Measurements from ENCODE around the gene SERTAD3. TPM values are rescaled to one million over a fixed set of nuclear protein-coding genes. Genes with fewer than 3 reads are reported as not detected.

SERTAD3 gene
- total and polyA plus RNA-seq, 2 donors (not counting 3 experiments of a cell fraction or from before 2014, with no cell fraction given) = 13.3 to 29.9 TPM

DNA sequence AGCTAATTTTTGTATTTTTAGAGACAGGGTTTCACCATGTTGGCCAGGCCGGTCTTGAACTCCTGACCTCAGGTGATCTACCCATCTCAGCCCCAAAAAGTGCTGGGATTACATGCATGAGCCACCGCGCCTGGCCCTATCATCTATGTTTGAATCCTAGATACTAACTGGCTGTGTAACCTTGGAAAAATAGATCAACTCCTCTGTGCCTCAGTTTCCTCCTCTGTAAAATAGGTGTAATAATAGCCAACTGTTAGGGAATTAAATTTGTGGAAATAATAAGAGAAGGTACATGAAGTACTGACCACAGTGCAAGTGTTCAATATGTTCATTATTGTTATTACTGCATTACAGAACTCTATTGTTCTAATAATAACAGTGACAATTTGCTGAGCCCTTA is 27.0 kb upstream of the SERTAD3 start:
- no TSS peak for BruUV-seq (replicated peaks)
- Histone ChIP-seq H4K20me1 (replicated peaks; ENCODE audit: control insufficient read depth, extremely low read depth, insufficient read depth, low read length) (no peaks in the 10 kb centered on the region), H3K9me3 (replicated peaks; ENCODE audit: control insufficient read depth, insufficient read depth, low read length) (no peaks in the 10 kb centered on the region), H3K4me1 (ENCODE audit: control insufficient read depth, extremely low read depth, insufficient read depth, low read length) (peaks cover 6% of the 10 kb centered on the region), H3K9me1 (replicated peaks; ENCODE audit: control insufficient read depth, extremely low read depth, insufficient read depth, low read length) (no peaks in the 10 kb centered on the region), H3K79me2 (ENCODE audit: control insufficient read depth, insufficient read depth, low read length) (no peaks in the 10 kb centered on the region), H2AFZ (ENCODE audit: low read depth, low read length) (no peak overlapping the region), H3K36me3 (ENCODE audit: control insufficient read depth in 2 of 2, extremely low read depth in 1 of 2, insufficient read depth in 2 of 2, low read length in 2 of 2) (no peaks in the 10 kb centered on the region), H3K27me3 (ENCODE audit: control insufficient read depth in 2 of 2, insufficient read depth in 2 of 2, low read length in 2 of 2) (peaks cover 2 to 5% of the 10 kb centered on the region in 2 experiments), H3K4me2 (ENCODE audit: insufficient read depth, low read length) (no peak overlapping the region), H3K9ac (replicated peaks; ENCODE audit: extremely low read depth, insufficient read depth, low read length) (no peak overlapping the region), H3K4me3 (replicated peaks in 1 of 3; ENCODE audit: insufficient read depth in 1 of 3, low read depth in 1 of 3, low read length in 3 of 3) (no peak overlapping the region), H3K27ac (ENCODE audit: insufficient read depth, low read depth, low read length) (no peak overlapping the region)
- dilution Hi-C loops (cut with MboI; ENCODE audit: extremely low pct_ligation_motif_present, low sequenced_read_pairs) = no loop called here
- ChIA-PET CTCF (interaction anchor here (1.3 kb wide), 1 partner anchor 166 kb away, joined by 4 read pairs; no protein-coding TSS in a partner anchor), POLR2A (no interaction called here)
- DNase-seq (ENCODE audit: low read depth, low spot score) (no peak), FAIRE-seq (no peak)
- TF ChIP-seq, protein P1, sequence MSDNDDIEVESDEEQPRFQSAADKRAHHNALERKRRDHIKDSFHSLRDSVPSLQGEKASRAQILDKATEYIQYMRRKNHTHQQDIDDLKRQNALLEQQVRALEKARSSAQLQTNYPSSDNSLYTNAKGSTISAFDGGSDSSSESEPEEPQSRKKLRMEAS (IDR thresholded peaks at IDR 0.05; ENCODE audit: insufficient read depth, insufficient read length) = no peak
- no peak for TF ChIP-seq FOS (IDR thresholded peaks at IDR 0.05; ENCODE audit: borderline replicate concordance, insufficient read depth, low read length)
- no peak for TF ChIP-seq EZH2 (IDR thresholded peaks at IDR 0.05; ENCODE audit: borderline replicate concordance, low read depth, low read length, severe bottlenecking)
- TF ChIP-seq POLR2AphosphoS5 (IDR thresholded peaks at IDR 0.05; ENCODE audit: insufficient read depth, low read depth, low read length) = no peak
- no peak for TF ChIP-seq MYC (IDR thresholded peaks at IDR 0.05; ENCODE audit: low read depth, low read length)
- no peak for TF ChIP-seq POLR2A (IDR thresholded peaks at IDR 0.05; ENCODE audit: low read depth, low read length)
- TF ChIP-seq JUN (IDR thresholded peaks at IDR 0.05; ENCODE audit: borderline replicate concordance, insufficient read depth, insufficient read length, low read depth) = no peak
- no peak for TF ChIP-seq GATA2 (IDR thresholded peaks at IDR 0.05; ENCODE audit: insufficient read depth, insufficient read length, low read depth, low read length)
- TF ChIP-seq, protein P2, sequence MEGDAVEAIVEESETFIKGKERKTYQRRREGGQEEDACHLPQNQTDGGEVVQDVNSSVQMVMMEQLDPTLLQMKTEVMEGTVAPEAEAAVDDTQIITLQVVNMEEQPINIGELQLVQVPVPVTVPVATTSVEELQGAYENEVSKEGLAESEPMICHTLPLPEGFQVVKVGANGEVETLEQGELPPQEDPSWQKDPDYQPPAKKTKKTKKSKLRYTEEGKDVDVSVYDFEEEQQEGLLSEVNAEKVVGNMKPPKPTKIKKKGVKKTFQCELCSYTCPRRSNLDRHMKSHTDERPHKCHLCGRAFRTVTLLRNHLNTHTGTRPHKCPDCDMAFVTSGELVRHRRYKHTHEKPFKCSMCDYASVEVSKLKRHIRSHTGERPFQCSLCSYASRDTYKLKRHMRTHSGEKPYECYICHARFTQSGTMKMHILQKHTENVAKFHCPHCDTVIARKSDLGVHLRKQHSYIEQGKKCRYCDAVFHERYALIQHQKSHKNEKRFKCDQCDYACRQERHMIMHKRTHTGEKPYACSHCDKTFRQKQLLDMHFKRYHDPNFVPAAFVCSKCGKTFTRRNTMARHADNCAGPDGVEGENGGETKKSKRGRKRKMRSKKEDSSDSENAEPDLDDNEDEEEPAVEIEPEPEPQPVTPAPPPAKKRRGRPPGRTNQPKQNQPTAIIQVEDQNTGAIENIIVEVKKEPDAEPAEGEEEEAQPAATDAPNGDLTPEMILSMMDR (IDR thresholded peaks at IDR 0.05; ENCODE audit: extremely low read depth in 1 of 2, insufficient read depth in 1 of 2, low read depth in 1 of 2, low read length in 2 of 2) = no peak
- intact Hi-C loops (cut with micrococcal nuclease) = no loop called here

Data from endothelial cell of umbilical vein (primary cell).